A673 (cell line): ENCODE measurements around the gene USP36.

Source experiments
- CTCF ChIP-seq: fragments of 300-800, 200-600 bp; sonication (generic); conservative IDR thresholded peaks from 2 replicates; pipeline ENCODE4 v1.5.1; 2017; ENCODE audit warnings: low read depth, mild to moderate bottlenecking, antibody characterized with exemption, low read length, moderate library complexity, mixed read lengths
- EZH2 ChIP-seq: fragments of 200-600 bp; sonication (generic); IDR thresholded peaks from 2 replicates; pipeline ENCODE4 v1.6.1; 2017; ENCODE audit warnings: borderline replicate concordance, low read depth, mild to moderate bottlenecking, mixed read lengths, antibody characterized with exemption, low read length; ENCODE audit not compliant: poor library complexity, severe bottlenecking

- TF ChIP-seq CTCF (no peak), EZH2 (no peak)
These were observed 22.3 kb downstream of the USP36 start for GRCh38 chr17:78818152-78818846.
